Measurements from ENCODE around the gene HBD.

DNA sequence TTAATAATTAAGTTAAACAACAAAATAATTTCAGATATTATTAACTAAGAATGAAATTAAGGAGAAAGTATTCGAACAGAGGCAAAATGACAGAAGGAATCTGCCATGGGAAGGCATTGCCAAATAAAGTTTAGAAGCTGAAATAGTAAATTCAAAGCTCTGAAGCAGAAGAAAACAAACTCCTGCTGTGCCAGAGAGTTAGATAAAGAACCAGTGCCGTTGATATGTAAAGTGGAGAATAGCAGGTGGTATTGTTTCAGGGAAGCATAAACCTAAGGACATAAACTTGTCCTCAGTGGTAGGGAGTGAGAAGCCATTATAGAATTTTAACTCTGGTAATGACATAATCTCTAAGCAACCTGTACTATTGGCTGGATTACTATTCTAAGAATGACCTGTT is 23.0 kb upstream of the HBD start:
- TF ChIP-seq, protein P1, sequence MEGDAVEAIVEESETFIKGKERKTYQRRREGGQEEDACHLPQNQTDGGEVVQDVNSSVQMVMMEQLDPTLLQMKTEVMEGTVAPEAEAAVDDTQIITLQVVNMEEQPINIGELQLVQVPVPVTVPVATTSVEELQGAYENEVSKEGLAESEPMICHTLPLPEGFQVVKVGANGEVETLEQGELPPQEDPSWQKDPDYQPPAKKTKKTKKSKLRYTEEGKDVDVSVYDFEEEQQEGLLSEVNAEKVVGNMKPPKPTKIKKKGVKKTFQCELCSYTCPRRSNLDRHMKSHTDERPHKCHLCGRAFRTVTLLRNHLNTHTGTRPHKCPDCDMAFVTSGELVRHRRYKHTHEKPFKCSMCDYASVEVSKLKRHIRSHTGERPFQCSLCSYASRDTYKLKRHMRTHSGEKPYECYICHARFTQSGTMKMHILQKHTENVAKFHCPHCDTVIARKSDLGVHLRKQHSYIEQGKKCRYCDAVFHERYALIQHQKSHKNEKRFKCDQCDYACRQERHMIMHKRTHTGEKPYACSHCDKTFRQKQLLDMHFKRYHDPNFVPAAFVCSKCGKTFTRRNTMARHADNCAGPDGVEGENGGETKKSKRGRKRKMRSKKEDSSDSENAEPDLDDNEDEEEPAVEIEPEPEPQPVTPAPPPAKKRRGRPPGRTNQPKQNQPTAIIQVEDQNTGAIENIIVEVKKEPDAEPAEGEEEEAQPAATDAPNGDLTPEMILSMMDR (IDR thresholded peaks at IDR 0.05) = no peak
- TF ChIP-seq POLR2AphosphoS5 (IDR thresholded peaks at IDR 0.05; ENCODE audit: low read depth, low read length) = no peak
